HL-60 (cell line): ENCODE results near the gene MTX3.

Source experiments
- DNase-seq, 2 experiments: peaks; one replicate each; pipeline ENCODE4 v3.0.0-alpha.2; 2010 to 2020; ENCODE audit warnings: low read depth in 1 of 2, low spot score in 1 of 2
- H3K27ac ChIP-seq: fragments of 250-450 bp; sonication (Bioruptor Pico); replicated peaks from 2 replicates; pipeline ENCODE4 v1.5.1; 2020; ENCODE audit warnings: mild to moderate bottlenecking, moderate library complexity
- H3K27me3 ChIP-seq: fragments of 250-450 bp; sonication (Bioruptor Pico); 2 replicates; pipeline ENCODE4 v1.5.1; 2021; ENCODE audit warnings: mild to moderate bottlenecking, moderate library complexity; ENCODE audit not compliant: insufficient read depth, poor library complexity, severe bottlenecking
- H3K4me3 ChIP-seq: replicated peaks from 2 replicates; pipeline ENCODE4 v1.5.1; 2011; ENCODE audit warnings: mild to moderate bottlenecking, control low read depth, low read length; ENCODE audit not compliant: insufficient read depth
- GABPA ChIP-seq: IDR thresholded peaks from 2 replicates; pipeline ENCODE4 v1.6.1; 2012; ENCODE audit warnings: low read depth
- POLR2AphosphoS5 ChIP-seq: IDR thresholded peaks from 2 replicates; pipeline ENCODE4 v1.6.1; 2012; ENCODE audit warnings: low read depth
- SPI1 ChIP-seq: IDR thresholded peaks from 2 replicates; pipeline ENCODE4 v1.6.1; 2012; ENCODE audit warnings: low read depth, mild to moderate bottlenecking, borderline replicate concordance
- TF ChIP-seq, protein P1 (sequence below): IDR thresholded peaks from 2 replicates; pipeline ENCODE4 v1.6.1; 2012; ENCODE audit warnings: low read depth; ENCODE audit not compliant: insufficient replicate concordance
- TF ChIP-seq, protein P2 (sequence below): IDR thresholded peaks from one replicate; pipeline ENCODE4 v1.5.1; 2011; ENCODE audit warnings: low read length, control low read depth, inconsistent platforms; ENCODE audit not compliant: insufficient read depth

The MTX3 gene

DNA sequence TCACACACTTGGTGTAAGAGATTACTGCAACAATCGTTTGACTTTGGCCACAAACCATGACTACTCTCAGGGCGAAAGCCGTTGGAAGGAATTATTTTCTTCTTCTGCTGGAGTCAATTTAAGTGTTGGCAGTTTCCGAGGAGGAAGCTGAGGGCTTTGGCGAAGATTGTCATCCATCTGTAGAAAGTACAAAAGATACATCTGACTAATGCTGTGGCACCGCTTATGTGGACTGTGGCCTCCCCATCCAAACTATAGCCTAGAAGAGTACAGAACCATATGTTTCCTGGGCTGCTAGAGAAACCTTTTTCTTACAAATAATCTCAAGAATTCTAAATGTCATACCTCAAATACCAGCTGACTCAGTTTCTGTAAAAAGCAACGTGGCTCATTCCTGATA, 7.4 kb downstream of the MTX3 start:
- Histone ChIP-seq H3K27me3 (no peaks in the 10 kb centered on the region), H3K4me3 (no peak overlapping the region), H3K27ac (no peak overlapping the region)
- DNase-seq = no peak
- TF ChIP-seq, protein P1, sequence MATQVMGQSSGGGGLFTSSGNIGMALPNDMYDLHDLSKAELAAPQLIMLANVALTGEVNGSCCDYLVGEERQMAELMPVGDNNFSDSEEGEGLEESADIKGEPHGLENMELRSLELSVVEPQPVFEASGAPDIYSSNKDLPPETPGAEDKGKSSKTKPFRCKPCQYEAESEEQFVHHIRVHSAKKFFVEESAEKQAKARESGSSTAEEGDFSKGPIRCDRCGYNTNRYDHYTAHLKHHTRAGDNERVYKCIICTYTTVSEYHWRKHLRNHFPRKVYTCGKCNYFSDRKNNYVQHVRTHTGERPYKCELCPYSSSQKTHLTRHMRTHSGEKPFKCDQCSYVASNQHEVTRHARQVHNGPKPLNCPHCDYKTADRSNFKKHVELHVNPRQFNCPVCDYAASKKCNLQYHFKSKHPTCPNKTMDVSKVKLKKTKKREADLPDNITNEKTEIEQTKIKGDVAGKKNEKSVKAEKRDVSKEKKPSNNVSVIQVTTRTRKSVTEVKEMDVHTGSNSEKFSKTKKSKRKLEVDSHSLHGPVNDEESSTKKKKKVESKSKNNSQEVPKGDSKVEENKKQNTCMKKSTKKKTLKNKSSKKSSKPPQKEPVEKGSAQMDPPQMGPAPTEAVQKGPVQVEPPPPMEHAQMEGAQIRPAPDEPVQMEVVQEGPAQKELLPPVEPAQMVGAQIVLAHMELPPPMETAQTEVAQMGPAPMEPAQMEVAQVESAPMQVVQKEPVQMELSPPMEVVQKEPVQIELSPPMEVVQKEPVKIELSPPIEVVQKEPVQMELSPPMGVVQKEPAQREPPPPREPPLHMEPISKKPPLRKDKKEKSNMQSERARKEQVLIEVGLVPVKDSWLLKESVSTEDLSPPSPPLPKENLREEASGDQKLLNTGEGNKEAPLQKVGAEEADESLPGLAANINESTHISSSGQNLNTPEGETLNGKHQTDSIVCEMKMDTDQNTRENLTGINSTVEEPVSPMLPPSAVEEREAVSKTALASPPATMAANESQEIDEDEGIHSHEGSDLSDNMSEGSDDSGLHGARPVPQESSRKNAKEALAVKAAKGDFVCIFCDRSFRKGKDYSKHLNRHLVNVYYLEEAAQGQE = no peak

DNA sequence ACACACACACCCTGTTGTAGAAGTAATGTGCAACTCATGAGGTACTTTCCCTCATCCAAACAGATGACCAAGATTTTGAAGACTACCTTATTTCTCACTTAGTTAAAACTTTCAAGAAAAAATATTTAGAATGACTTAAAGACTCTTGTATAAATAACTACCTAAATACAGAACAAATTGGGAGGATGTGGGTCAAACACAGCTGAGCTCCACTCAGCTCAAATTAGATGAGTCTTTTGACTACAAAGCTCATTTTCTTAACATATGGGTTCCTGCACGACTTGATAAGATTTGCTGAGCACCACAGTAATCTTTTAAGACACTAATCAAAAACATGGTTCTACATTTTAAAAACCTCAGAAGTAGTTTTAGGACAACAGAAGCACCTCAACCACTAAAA, 8.9 kb downstream of the MTX3 start:
- TF ChIP-seq SPI1 = no peak
- TF ChIP-seq, protein P1 = no peak
- TF ChIP-seq POLR2AphosphoS5 = no peak
- TF ChIP-seq GABPA = no peak
- TF ChIP-seq, protein P2, sequence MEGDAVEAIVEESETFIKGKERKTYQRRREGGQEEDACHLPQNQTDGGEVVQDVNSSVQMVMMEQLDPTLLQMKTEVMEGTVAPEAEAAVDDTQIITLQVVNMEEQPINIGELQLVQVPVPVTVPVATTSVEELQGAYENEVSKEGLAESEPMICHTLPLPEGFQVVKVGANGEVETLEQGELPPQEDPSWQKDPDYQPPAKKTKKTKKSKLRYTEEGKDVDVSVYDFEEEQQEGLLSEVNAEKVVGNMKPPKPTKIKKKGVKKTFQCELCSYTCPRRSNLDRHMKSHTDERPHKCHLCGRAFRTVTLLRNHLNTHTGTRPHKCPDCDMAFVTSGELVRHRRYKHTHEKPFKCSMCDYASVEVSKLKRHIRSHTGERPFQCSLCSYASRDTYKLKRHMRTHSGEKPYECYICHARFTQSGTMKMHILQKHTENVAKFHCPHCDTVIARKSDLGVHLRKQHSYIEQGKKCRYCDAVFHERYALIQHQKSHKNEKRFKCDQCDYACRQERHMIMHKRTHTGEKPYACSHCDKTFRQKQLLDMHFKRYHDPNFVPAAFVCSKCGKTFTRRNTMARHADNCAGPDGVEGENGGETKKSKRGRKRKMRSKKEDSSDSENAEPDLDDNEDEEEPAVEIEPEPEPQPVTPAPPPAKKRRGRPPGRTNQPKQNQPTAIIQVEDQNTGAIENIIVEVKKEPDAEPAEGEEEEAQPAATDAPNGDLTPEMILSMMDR = no peak
- DNase-seq = no peak
- H3K27me3 ChIP-seq = no peaks in the 10 kb centered on the region
- H3K27ac ChIP-seq = no peak overlapping the region
- no peak overlapping the region for H3K4me3 ChIP-seq

DNA sequence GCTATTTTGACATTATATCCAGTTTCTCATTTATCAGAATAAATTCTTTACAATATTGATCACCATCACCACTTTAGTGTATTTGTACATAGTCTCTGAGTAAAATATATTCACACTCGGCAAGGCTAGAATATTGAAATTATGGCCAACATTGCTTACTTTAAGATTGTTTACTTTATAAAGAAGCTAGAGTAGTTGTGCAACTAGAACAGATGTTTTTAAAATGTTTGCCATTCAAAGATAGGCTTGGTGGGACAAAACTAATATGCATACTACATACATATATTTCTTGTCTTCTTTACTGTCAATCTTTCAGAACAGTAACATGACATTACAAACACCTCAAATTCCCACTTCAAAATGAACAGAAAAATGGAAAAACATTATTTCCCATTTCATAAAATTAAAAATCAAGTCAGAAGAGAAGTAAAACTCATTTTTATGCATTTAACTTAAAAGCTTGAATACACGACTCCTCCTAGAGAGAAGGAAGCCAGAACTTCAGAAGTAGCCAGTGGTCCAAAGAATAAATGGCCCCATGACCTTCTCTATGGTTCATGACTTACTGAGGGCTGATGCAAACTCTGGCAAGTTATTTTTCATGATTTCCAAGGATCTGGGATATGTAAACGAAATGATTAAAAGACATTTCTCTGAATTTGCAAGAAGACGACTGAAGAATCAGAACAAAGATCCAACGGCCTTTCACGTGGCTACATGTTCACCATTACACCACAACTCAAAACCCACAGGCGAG, 14.1 kb downstream of the MTX3 start:
- H3K27me3 ChIP-seq = no peaks in the 10 kb centered on the region
- no peak overlapping the region for H3K4me3 ChIP-seq
- no peak for DNase-seq
- H3K27ac ChIP-seq = no peak overlapping the region
- TF ChIP-seq POLR2AphosphoS5 (no peak), SPI1 (no peak), GABPA (no peak)
- TF ChIP-seq, protein P1 = no peak
- TF ChIP-seq, protein P2 = no peak
